SW 1271 (cell line): Measurements from ENCODE around the gene MLEC.
A peak's percentile ranks its signal among the peaks of the same experiment; 100 is the strongest.

Source experiments
- DNase-seq, 2 experiments: peaks; one replicate each; lab custom pipeline; 2025; lab: John Stamatoyannopoulos, UW

MLEC gene

DNA sequence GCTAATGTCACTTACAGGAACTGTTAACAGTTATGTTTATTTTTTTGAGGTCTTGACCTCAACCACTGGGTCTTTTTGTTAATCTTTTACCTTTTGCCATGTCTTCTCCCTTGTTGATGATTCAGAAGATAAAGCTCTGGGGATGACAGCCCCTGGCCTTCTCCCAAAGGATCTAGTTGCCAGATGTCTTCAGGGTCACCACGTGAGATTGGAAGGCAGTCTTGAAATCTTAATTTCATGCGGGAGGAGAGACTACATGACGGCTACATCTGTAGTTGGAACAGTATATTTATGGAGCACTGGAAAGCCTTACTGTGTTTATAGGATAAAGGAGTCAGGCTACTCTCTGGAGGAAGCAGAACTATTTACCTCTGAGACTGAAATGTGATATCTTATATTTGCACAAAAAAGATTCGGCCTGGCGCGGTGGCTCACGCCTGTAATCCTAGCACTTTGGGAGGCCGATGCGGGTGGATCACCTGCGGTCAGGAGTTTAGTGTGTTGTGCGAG, 5.6 kb downstream of the MLEC start:
- no peak for DNase-seq

DNA sequence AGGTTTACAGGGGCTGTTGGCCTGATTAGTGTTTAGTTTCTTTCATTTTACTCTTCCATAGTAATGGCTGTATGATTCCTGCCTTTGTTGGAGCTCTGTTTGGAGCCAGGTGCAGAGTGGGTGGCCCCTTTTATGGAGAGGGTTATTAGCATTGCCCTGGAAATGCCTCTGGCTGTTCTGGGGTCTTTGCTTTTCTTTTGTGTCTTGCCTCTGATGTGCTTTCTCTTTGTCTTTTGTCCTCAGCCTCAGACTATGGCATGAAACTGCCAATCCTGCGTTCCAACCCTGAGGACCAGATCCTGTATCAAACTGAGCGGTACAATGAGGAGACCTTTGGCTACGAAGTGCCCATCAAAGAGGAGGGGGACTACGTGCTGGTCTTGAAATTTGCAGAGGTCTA, 6.9 kb downstream of the MLEC start:
- DNase-seq = no peak

- no peak for DNase-seq
Observed at GRCh38 chr12:120696626-120697025, 9.7 kb downstream of the MLEC start.

DNA sequence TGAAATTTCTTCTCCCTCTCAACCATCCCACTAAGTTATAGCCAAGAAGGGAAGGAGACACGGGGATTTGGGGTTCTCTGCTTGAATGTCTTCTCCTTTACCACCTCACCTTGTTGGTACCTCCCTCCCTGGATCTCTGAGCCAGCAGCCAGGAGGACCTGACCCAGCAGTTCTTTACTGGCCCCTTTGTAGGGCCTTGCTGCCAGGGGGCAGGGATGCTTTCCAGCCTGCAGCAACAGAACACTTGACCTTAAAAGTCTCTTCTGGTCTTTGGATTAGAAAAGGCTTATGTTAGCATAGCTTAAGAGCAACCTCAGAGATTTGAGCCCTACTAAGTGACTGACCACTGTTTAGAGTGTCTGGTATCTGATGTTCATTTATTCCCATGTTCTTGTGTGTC, 10.4 kb downstream of the MLEC start:
- DNase-seq = no peak

GRCh38 chr12:120698665-120699064, 11.7 kb downstream of the MLEC start:
- DNase-seq = no peak

GRCh38 chr12:120699553-120699952, 12.6 kb downstream of the MLEC start:
- DNase-seq = no peak

DNA sequence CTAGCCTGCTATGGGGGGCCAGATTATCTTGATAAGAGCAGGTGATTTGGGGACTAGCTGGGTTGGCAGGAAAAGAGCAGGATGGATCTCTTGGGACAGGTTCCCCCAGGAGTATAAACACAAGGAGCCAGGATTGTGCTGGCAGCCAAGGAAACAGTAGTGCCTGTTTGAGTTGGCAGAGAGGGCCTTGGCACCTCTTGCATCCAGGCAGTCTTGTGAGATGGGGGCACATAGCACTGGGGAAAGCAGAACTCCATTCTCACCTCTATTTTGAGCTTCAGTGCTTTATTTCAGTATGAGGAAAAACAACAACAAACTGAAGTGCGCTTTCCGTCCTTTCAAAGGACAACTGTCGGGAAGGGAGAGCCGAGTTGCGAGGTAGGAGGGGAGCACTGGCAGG, 13.9 kb downstream of the MLEC start:
- no peak for DNase-seq

DNA sequence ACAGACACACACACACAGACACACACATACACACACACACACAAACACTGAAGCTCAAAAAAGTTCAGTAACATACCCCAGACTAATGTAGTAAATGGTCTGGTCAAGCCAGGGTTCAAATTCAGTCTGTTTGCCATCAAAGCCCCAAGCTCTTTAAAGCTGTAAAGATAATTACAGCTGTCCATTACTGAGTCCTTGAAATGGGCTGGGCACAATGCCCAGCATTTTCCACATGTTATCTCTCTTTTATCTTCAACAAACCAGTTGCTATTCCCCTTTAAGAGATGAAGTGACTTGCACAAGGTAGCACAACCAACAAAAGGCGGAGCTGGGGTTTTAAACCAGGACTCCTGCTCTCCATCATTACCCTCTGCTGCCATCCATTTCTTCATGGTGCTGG, 15.7 kb downstream of the MLEC start:
- DNase-seq = no peak

- DNase-seq = no peak
Observed at GRCh38 chr12:120703311-120703942, 16.5 kb downstream of the MLEC start.

DNA sequence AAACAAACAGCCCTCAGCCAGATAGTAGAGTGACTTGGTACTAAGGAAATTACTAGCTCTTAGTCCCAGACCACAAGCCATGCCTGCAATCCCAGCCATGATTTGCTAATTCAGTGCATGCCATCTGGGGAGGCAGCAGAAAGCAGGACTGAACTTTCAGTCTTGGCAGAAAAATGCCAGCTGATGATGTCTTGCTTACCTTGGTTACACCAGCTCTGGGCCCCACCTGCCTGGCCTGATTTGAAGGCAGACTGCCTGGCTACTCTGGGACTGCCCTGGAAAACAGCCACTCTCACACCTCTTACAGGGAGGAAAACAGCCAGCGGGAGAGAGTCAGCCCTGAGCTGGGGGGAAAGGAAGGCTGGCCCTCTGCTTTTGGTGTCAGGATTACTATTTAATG, 18.7 kb downstream of the MLEC start:
- DNase-seq = no peak

DNA sequence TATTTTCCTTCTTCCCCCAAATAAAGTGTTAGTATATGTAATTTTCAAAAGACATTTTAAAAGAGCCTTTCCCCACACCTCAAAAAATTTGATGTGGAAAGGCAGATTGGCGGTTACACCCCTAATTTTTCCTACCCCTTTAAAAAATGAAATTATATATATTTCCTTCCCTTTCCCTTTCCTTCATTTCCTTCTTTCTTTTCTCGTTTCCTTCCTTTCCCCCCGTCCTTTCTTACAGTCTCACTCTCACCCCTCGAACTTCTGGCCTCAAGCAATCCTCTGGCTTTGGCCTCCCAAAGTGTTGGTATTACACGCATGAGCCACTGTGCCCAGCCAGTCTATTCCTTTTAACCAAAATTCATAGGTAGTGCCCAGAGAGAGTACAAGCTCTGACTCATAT, 19.1 kb downstream of the MLEC start:
- no peak for DNase-seq

DNA sequence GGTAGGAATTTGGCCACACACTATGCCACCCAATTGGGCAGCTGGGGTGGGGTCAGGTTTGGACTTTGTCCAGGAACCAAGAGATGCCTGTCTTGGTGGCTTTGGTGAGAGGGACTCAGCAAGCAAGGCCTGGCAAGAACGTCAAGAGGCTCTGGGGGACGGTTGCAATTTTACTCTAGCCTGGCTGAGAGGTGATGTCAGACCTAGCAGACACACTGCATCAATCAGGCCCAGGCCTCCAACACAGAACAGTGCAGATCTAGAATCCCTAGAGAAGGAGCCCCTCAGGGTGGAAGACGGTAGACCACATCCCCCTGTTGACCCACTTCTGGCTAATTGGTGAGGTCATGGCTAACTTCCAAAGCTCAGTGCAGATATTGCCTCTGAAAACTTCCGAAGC, 21.7 kb downstream of the MLEC start:
- no peak for DNase-seq

GRCh38 chr12:120710031-120710804, 23.3 kb downstream of the MLEC start, which contains the start of gene UNC119B:
TSS of gene UNC119B (plus strand) at chr12:120710458. CDS start at chr12:120710475, 17 bp downstream.
- DNase-seq = peak in 1 of 2 experiments; percentile 53

- no peak for DNase-seq
Observed at GRCh38 chr12:120710805-120711296, 23.9 kb downstream of the MLEC start.

DNA sequence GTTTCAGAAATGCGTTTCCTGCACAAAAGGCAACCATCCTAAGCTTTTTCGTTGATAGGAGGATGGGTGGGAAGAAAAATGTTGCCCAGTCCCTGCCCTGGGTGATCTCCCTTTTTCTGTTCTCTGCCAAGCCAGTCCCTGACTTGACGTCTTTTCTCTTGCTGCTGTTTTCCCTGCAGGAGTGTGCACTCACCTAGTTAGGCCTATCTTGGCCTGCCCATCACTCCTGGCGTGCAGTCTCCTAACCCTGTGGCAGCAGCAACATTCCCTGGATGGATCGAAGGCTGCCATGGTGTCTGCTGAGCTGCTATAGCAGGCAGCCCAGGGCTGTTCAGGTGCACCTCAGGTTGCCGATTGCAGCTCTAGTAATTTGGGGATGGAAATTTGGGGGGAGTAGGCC, 24.5 kb downstream of the MLEC start:
- DNase-seq = no peak

- DNase-seq = no peak
Observed at GRCh38 chr12:120712610-120713009, 25.7 kb downstream of the MLEC start.

GRCh38 chr12:120713861-120714482, 27.0 kb downstream of the MLEC start:
- DNase-seq = peak; percentile 59 to 73

GRCh38 chr12:120718055-120718454, 31.1 kb downstream of the MLEC start:
- no peak for DNase-seq

DNA sequence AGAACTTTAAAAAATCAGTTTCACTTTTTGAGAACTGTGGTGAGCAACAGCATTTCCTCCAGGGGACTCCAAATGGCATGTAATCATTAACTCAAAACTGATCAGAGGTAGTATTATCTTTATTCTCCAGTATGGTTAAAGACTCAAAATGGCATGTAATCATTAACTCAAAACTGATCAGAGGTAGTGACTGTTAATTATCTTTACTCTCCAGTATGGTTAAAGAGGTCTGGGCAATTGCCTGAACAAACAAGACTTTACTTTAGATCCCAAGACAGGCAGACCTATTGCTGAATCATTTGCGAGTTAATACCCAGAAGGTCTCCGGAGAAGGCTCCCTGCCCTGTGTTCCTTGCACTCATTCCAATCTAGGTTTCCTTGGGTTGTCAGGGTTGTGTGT, 32.1 kb downstream of the MLEC start:
- no peak for DNase-seq

- DNase-seq = no peak
Observed at GRCh38 chr12:120719496-120720233, 32.7 kb downstream of the MLEC start.

DNA sequence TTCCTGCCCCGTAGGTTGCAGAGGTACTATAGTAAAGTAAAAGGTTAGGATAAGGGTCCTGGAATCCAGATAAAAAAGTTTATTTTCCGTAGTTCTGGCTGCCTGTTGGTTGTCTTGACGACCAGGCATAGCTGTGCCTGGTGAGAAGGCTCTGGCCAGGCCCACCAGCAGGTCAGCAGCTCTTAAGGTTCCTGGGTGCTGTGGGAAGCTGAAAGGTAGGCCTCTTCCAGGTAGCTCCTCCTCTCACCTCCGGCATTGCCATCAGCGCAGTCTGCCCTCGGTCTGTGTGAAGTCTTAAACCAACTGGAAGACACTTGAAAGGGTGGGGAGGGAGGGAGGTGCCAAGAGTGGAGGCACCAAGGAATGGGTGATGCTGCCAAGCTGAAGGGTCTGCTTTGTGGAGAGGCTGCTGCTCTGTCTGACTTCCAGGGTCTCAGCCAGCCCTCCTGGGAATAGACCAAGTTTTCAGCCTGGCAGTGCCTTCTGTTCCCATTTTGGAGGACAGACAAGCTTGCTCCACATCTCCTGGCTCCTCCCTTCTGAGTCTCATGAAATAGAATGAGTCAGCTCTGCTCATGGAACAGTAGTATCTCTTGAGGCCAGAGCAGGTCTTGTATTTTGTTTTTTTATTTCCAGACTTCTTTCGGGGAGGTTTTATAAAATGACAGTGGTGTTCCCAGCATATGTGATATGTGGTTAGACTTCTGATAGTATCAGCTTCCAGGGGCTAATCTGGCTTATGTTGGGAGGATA, 33.5 kb downstream of the MLEC start:
- no peak for DNase-seq
